Activated naive CD8-positive, alpha-beta T cell treated with anti-CD3 and anti-CD28 coated beads for 36 hours (primary cell): ENCODE results near the gene TUBA3D. TPM values are rescaled to one million over a fixed set of nuclear protein-coding genes. Genes with fewer than 3 reads are reported as not detected.
"Not testable (repeated sequence)": the region's sequence is repeated elsewhere in the genome, so short reads cannot be mapped to it uniquely, and the experiment has no call there.

Experiments
- DNase-seq: peaks from one replicate; pipeline ENCODE4 v3.0.0; 2021
- H3K27ac Mint-ChIP-seq: one replicate; pipeline ENCODE4 v1.8.0; 2022; ENCODE audit warnings: mild to moderate bottlenecking, moderate library complexity, mixed read lengths
- H3K27me3 Mint-ChIP-seq: one replicate; pipeline ENCODE4 v1.8.0; 2022; ENCODE audit warnings: mild to moderate bottlenecking, mixed read lengths
- H3K36me3 Mint-ChIP-seq: one replicate; pipeline ENCODE4 v1.8.0; 2021; ENCODE audit warnings: mild to moderate bottlenecking, mixed read lengths
- H3K4me1 Mint-ChIP-seq: one replicate; pipeline ENCODE4 v1.8.0; 2021; ENCODE audit warnings: mixed read lengths
- H3K4me3 Mint-ChIP-seq: one replicate; pipeline ENCODE4 v1.8.0; 2022; ENCODE audit warnings: mild to moderate bottlenecking, moderate library complexity, mixed read lengths
- H3K9me3 Mint-ChIP-seq: one replicate; pipeline ENCODE4 v1.8.0; 2022; ENCODE audit warnings: mixed read lengths
- total RNA-seq, 2 experiments: library from RNA; stranded (reverse); gene quantifications; one replicate each; pipeline ENCODE4 v1.2.3, GENCODE V29; 2021

TUBA3D gene
- total RNA-seq, 2 experiments from 2014 or later = not detected

DNA sequence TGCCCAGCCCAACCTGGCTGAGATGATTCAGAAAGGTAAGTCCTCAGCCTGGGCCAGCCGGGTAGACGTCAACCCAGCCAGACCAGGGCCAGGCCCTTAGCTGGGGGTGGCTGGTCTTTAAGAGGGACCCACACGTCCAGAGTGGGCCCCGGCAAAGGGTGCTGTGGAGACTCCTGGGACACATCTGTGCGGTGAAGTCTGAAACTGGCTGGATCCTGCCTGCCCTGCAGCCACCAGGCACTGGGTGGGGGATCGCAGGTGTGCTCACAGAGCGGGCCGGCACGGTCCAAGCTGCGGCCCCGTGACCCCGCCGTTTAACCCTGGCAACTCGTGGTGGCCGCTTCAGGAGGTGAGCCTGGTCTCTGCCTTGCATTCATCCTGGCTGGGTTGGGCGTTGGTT is 41.9 kb downstream of the TUBA3D start:
- H3K4me1 Mint-ChIP-seq, H3K4me3 Mint-ChIP-seq, H3K27me3 Mint-ChIP-seq, H3K27ac Mint-ChIP-seq, DNase-seq, H3K36me3 Mint-ChIP-seq, H3K9me3 Mint-ChIP-seq: not testable (repeated sequence)

DNA sequence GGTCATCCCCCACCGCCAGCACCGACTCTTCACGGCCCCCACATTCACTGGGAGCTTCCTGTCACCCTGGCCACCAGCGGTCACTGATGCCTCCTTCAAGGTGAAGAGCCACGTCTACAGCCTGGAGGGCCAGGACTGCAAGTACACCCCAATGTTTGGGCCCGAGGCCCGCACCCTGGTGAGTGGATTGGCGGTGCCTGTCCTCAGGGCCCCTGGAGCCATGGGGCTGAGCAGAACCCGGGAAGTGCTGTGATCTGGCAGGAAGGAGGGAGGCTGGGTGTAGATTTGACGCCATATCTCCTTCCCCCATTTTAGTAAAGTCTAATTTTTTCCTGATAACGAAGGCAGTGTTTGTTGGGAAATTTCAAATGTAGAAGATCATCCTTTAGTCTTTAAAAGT is 42.6 kb downstream of the TUBA3D start:
- DNase-seq, H3K9me3 Mint-ChIP-seq, H3K27me3 Mint-ChIP-seq, H3K27ac Mint-ChIP-seq, H3K36me3 Mint-ChIP-seq, H3K4me3 Mint-ChIP-seq, H3K4me1 Mint-ChIP-seq: not testable (repeated sequence)

DNA sequence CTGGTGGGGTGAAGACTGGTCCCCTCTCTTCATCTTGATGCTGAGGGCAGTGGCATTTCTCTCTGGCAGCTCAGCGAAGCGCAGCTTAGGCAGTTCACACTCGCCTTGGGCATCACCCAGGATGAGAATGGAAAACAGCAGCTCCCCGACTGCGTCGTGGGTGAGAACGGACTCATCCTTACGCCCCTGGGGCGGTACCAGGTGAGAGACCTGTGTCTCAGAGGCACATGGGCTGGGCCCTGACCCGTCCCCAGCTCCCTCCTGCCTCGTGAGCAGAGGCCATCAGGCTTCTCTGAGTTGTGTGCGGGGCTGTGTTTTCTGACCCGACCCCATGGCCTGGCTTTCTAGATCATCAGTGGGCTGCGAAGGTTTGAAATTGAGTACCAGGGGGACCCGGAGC is 43.5 kb downstream of the TUBA3D start:
- no peaks in the 10 kb centered on the region for H3K9me3 Mint-ChIP-seq
- DNase-seq = no peak
- no peaks in the 10 kb centered on the region for H3K27me3 Mint-ChIP-seq
- no peak overlapping the region for H3K27ac Mint-ChIP-seq
- peaks cover 5% of the 10 kb centered on the region for H3K36me3 Mint-ChIP-seq
- H3K4me3 Mint-ChIP-seq = no peak overlapping the region
- H3K4me1 Mint-ChIP-seq = peaks cover 2% of the 10 kb centered on the region

DNA sequence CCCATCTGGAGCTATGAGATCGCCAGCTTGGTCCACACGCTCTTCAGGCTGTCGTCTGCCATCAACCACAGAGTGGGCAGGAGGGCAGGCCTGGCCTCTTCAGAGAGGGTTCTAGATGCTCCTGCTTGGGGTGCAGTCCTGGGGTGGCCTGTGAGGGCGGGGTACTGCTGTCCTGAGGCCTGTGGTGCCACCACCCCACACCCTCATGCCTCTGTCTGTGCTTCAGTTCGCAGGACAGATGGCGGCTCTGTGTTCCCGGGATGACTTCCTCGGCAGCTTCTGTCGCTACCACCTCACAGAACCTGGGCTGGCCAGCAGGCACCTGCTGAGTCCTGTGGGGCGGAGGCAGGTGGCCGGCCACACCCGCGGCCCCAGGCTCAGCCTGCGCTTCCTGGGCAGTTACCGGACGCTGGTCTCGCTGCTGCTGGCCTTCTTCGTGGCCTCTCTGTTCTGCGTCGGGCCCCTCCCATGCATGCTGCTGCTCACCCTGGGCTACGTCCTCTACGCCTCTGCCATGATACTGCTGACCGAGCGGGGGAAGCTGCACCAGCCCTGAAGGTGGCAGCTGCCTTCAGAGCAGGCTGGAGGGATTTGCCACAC is 44.1 kb downstream of the TUBA3D start:
- H3K9me3 Mint-ChIP-seq, H3K4me1 Mint-ChIP-seq, H3K27ac Mint-ChIP-seq, DNase-seq, H3K4me3 Mint-ChIP-seq, H3K36me3 Mint-ChIP-seq, H3K27me3 Mint-ChIP-seq: not testable (repeated sequence)

DNA sequence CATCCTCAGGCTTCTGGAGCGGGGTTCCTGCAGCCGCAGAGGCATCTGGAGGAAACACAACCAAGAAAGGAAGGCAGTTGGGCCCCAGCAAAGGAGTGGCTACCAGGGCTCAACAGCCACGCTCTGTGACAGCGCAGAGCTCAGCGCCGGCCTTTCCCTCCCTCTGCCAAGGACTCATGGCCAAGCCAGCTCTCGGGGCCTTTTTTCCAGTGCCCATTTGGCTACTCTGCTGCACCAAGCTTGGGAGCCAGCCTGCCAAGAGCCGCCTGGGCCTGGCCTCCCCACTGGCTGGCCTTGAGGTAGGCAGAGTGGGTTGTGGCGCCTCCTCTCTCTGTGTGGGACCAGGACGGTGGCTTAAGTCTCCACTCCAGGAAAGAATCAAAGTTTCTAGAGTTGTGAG is 44.6 kb downstream of the TUBA3D start:
- Mint-ChIP-seq H3K4me3 (no peak overlapping the region), H3K27me3 (no peaks in the 10 kb centered on the region), H3K4me1 (no peaks in the 10 kb centered on the region)

DNA sequence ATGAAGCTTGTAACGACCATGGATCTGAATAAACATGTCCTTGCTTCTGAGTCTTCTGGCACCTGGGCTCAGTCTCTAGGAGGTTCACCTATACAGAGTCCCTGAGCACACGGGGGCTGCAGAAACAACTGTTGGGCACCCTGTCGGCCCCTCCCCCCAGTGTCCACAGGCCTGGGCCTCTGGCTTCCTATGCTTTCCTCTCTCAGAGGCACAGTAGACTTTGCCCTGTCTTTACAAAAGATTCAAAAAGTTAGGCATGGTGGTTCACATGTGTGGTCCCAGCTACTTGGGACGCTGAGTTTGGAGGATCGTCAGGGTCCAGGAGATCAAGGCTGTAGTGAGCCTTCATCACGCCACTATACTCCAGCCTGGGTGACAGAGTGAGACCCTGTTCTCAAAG is 45.6 kb downstream of the TUBA3D start:
- H3K4me3 Mint-ChIP-seq, H3K27me3 Mint-ChIP-seq, H3K36me3 Mint-ChIP-seq, DNase-seq, H3K27ac Mint-ChIP-seq, H3K4me1 Mint-ChIP-seq, H3K9me3 Mint-ChIP-seq: not testable (repeated sequence)

More for the DNA sequence above, 44.6 kb downstream of the TUBA3D start:
- DNase-seq = no peak
- Mint-ChIP-seq H3K9me3 (no peaks in the 10 kb centered on the region), H3K27ac (no peak overlapping the region), H3K36me3 (peaks cover 5% of the 10 kb centered on the region)

DNA sequence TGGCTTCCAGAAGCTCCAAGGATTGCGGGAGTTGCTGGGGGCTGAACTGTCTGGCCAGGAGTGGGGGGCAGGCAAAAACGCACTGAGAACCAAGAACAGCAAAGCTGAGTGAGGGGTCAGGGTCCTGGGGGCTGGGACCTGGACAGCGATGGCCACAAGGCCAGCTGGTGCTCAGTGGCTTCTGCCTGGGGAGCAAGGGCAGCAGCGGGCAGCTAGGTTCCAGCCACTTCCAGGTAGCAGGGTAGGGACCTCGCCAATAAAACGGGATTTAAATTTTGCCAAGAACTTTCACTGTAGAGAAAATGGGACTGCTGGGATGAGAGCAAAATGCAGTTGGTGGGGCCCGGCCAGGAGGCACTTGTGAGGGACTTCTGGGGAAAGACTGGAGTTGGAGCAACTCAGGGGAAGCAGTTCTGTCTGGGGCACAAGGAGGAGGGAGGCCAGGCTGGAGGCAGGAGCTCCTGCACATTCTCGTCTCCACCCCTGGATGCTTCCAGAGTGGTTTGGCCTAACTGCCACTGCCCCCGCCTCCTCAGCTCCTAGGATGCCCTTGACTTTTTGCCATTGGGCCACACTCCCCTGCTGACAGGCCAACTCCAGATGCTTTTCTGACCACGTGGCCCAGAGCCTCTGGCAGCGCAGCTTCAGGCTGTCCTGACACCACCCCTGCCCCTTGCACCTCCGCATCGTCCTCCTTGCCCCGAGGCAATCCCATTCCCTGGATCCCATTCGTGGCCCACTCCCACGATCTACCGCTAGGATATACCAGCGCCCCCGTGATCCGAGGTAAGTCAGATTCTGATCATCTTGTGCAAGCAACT is 46.3 kb downstream of the TUBA3D start:
- H3K27ac Mint-ChIP-seq = no peak overlapping the region
- H3K4me1 Mint-ChIP-seq = peaks cover 5% of the 10 kb centered on the region
- no peak for DNase-seq
- H3K4me3 Mint-ChIP-seq = no peak overlapping the region
- H3K27me3 Mint-ChIP-seq = no peaks in the 10 kb centered on the region
- peaks cover 2% of the 10 kb centered on the region for H3K36me3 Mint-ChIP-seq
- H3K9me3 Mint-ChIP-seq = no peaks in the 10 kb centered on the region

DNA sequence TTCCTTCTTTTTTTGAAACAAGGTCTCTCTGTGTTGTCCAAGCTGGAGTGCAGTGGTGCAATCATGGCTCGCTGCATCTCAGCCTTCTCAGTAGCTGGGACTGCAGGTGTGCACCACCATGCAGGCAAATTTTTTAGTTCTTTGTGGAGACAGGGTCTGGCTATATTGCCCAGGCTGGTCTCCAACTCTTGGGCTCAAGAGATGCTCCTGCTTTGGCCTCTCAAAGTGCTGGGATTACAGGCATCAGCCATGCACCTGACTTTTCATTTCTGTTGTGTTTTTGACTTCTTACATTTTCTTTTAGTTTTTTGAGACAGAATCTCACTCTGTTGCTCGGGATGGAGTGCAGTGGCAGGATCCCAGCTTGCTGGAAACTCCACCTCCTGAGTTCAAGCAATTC is 49.3 kb downstream of the TUBA3D start:
- not testable (repeated sequence) for H3K27ac Mint-ChIP-seq, DNase-seq, H3K36me3 Mint-ChIP-seq, H3K9me3 Mint-ChIP-seq, H3K27me3 Mint-ChIP-seq, H3K4me3 Mint-ChIP-seq
- peaks cover 21% of the 10 kb centered on the region for H3K4me1 Mint-ChIP-seq

DNA sequence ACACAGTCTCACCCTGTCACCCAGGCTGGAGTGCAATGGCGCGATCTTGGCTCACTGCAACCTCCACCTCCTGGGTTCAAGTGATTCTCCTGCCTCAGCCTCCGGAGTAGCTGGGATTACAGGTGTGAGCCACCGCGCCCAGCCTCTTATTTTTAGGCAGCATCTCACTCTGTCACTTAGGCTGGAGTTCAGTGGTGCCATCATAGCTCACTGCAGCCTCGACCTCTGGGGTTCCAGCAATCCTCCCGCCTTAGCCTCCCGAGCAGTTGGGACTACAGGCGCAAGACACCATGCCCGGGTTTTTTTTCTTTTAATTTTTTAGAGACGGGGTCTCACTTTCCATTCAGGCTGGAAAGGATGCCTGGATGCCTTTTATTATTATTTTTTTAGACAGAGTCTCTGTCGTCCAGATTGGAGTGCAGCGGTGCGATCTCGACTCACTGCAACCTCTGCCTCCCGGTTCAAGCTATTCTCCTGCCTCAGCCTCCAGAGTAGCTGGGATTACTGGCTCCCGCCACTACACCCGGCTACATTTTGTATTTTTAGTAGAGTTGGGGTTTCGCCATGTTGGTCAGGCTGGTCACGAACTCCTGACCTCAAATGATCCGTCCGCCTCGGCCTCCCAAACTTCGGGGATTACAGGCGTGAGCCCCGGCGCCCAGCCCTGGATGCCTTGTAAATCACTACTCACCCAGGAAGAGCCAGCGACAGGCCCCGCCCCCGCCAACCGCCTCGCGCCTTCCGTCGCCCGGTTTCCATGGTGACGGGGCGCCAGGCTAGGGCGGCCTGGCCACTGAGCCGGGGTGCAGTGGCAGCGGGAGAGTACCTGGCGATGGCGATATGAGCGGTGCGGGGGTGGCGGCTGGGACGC is 51.4 kb downstream of the TUBA3D start, which contains the start of gene CCDC74A:
TSS of gene CCDC74A (plus strand) at position 758 of the 871 bp plus-strand sequence. CDS start at position 841, 83 bp downstream.
- Mint-ChIP-seq H3K4me3 (peak within 1 kb of the TSS; percentile 82), H3K27ac (peak within 1 kb of the TSS; percentile 73), H3K4me1 (peaks cover 21% of the 10 kb centered on the region)
- not testable (repeated sequence) for H3K27me3 Mint-ChIP-seq, H3K9me3 Mint-ChIP-seq, H3K36me3 Mint-ChIP-seq
- peak; percentile 89 for DNase-seq

DNA sequence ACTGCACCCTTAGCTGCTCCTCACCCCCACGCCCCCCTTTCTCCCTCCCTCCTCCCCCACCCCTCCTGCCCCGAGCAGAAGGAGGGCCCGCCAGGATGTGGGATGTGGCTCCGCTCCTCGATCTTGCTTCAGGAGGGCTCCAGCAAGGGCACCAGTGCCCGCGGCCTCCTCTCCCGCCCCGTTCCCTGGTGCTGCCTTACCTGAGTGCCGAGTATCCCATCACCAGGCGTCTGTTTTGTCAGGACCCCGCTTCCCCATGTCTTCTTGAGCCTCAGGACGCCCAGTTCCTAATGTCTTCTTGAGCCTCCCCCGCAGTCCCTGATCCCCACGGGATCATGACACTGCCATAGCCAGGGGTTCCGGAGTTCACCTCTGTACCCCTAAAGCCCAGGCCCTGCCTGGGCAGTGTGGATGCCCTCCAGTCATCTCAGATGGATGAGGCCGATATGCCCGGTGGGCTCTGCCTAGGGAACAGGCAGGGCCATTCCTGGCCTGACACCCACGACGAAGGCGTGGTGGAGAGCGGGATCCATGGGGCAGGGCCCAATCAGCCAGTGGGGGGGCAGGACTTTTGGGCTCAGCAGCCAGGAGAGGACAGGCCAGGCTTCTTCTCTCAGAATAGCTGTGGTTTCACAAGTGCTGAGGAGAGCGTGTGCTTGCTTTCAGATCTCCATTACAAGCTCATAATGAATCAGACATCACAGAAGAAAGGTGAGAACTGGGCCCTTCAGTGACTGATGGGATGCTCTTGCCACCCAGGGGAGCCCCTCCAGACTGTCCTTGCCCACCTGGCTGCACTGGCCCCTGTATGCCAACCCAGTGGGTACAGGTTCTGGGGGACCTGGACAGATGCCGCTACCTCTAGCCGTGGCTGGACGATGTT is 53.3 kb downstream of the TUBA3D start:
- not testable (repeated sequence) for H3K27me3 Mint-ChIP-seq, DNase-seq, H3K36me3 Mint-ChIP-seq, H3K9me3 Mint-ChIP-seq, H3K27ac Mint-ChIP-seq
- peaks cover 21% of the 10 kb centered on the region for H3K4me1 Mint-ChIP-seq
- H3K4me3 Mint-ChIP-seq = peak overlapping the region; percentile 63

DNA sequence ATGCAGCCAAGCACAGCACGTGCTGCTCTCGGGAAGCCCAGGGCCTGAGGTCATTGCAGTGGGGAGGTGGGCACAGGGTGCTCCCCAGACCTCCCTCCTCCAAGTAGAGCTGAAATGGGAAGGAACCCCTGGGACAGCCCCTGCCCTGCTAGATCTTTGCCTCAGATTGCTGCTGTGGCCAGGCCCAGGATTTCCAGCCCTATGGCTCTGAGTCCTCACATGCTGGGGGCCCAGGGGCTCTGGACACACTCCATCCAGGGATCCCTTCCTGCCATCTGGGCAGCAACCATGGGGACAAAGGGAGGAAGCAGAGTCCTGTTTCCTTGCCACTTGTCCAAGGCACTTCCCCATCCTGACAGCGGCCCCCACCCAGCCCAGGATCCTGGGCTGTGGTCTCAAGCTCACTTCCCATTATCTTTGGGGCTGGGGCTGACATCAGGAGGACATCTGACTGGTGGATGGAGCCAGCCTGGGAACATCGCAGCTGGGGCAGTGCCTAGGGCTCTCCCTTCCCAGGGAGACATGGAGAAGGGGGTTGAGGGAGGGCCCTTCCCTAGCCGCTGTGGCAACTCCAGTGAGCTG is 54.0 kb downstream of the TUBA3D start:
- H3K27me3 Mint-ChIP-seq, H3K4me3 Mint-ChIP-seq, H3K27ac Mint-ChIP-seq, H3K36me3 Mint-ChIP-seq, H3K9me3 Mint-ChIP-seq, DNase-seq: not testable (repeated sequence)
- H3K4me1 Mint-ChIP-seq = peaks cover 21% of the 10 kb centered on the region

DNA sequence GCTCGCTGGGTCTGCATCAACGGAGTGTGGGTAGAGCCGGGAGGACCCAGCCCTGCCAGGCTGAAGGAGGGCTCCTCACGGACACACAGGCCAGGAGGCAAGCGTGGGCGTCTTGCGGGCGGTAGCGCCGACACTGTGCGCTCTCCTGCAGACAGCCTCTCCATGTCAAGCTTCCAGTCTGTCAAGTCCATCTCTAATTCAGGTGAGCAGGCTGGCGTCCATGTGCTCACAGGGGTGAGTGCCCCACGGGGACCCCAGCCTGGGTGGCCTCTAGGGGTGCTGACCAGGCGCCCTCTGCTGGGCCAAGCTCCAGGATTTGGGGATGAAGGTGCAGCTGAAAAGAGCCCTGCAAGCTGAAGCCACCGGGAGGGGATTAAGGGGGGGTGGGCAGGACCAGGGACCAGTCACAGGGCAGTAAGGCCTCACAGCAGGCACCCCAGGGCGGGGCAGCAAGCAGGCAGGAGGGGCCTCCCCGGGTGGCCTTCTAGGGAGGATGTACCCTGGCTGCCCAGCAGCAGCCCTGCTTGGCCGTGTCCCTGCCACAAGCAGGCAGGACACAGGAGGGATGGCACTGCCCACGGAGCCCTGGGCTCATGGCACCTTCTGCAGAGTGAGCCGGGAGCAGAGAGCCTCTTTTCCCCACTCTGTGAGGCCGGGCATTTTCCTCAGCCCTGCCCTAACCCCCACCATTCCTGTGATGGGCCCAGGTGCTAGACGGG is 54.9 kb downstream of the TUBA3D start:
- not testable (repeated sequence) for H3K36me3 Mint-ChIP-seq, H3K27me3 Mint-ChIP-seq, H3K4me3 Mint-ChIP-seq, DNase-seq, H3K27ac Mint-ChIP-seq, H3K9me3 Mint-ChIP-seq
- peaks cover 21% of the 10 kb centered on the region for H3K4me1 Mint-ChIP-seq

DNA sequence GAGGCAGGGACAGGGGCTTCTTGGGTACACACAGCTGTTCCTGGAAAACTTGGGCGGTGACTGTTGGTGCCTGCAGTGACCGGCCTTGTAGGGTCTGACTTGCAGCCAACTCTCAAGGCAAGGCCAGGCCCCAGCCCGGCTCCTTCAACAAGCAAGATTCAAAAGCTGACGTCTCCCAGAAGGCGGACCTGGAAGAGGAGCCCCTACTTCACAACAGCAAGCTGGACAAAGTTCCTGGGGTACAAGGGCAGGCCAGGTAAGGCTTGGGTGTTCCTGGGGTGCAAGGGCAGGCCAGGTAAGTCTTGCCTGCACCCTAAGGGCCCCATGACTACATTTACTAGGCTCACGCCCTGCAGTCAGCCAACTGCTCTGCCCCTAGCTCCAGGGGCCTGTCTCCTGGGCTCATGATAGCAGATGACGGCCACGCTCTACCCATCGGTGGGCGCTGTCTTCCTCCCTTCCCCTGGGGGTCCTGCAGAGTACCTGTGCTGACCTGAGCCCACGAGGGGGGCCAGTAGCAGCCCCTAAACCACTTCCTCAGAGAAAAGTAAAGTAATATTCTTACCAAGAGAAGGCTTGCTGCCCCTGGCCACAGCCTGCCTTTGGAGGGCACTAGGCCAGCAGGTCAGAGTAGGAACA is 55.7 kb downstream of the TUBA3D start:
- H3K4me1 Mint-ChIP-seq = peaks cover 17% of the 10 kb centered on the region
- not testable (repeated sequence) for H3K36me3 Mint-ChIP-seq, H3K27ac Mint-ChIP-seq, DNase-seq, H3K4me3 Mint-ChIP-seq, H3K9me3 Mint-ChIP-seq, H3K27me3 Mint-ChIP-seq
